ENCODE measurements around the gene CDH12.
"Not testable (repeated sequence)": the region's sequence is repeated elsewhere in the genome, so short reads cannot be mapped to it uniquely, and the experiment has no call there.

The CDH12 gene

DNA sequence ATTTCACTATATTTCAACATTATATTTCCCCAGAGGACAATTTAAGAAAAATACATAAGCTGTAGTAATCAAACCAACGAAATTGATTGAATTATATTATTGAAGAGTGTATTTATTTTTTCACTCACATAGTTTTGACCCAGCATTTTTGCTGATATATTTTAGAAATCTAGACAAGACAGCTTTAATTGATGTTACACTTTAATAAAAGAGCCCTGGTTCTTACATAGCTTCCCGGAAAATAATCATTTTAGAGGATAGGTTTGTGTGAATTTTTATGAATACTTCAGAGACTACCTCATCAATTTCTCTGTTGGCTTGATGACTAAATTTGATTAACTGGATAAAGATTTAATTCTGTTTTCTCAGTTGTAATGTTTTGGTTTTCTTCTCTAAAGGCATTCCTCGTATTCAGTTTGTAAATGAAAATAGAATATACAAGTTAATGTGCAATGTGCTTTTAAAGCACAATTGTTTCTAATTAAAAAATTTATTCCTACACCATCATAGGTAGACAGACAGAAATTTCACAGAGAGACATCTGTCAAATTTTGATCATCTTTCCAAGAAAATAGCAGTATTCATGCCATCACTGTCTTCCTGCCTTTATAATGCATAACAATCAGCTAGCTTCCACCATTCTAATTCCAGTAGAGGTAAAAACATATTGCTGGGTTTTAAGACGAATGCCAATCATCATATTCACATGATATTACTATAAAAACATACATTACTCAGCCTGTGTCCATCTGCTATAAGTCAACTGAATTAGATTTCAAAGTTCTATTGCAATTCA is 441.4 kb downstream of the CDH12 start:
- no peak for DNase-seq

DNA sequence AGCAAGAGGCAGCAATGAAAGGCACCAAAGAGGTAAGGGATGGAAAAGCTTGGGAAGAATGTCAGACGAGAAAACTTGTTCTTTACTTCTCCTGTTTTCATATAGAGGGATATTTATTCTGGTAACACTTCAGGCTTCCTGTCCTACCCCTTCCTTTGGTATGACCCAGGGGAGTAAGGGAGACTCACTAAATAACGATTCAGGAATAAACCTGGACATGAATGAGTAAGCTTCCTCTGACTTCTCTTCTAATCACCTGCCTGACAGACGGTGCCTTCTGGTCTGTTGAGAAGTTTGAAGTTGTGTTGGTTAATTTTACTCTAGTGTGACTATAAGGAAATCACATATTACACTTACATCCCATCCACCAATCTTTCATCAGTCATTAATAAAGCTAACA is 461.2 kb downstream of the CDH12 start:
- DNase-seq = no peak

DNA sequence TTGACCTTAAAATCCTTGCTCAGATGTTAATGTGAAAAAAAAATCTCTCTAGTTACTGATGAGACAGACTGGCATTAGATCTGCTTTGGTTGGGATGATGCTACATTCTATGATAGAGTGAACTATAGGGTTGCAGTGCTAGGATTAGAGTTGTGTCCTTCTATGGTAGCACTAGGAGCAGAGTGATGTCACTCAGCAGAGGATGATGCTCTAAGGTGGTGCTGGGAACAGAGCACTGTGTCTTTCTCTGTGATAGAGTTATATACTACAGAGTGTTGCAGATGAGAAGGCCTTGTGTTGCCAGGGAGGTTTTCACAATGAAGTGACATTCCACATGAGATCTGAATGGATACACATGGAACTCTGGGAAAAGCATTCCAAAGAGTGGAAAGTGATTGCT is 462.3 kb downstream of the CDH12 start:
- DNase-seq = no peak

DNA sequence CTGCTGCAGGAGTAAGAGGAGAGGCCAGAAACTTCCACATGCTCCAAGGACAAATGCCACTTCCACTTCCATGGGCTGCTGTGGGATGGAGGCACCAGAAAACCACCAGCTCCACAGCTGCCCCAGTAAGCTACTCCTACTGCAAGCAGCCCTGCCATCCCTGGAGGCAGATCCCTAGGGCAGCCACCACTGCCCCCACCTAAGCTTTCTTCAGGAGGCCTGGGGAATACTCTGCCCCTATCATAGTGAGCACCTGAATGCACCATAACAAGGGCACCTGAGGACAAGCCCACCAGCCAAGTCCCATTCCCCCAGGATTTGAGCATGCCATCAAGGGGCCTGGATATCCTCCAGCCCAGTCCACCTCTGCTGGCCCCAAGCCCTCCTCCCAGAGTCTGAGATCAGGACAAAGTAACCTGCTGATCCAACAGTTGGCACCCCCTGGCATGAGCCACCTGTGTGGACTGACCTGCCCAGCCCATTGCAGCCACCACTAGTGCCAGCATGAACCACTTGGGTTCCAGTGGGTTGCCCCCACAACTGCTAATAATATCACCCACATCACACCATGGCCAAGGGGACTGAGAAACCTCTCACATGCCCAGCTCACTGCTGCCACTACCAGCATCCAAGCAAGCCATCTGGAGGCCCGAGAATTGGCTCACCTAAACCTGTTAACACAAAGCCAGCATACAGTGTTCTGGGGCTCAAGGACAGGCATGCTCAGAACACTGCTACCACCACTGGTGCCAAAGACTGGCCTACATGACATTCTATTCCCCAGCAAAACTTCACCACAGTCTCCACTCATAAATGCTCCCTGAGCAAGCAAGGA is 480.1 kb downstream of the CDH12 start:
- no peak for DNase-seq

DNA sequence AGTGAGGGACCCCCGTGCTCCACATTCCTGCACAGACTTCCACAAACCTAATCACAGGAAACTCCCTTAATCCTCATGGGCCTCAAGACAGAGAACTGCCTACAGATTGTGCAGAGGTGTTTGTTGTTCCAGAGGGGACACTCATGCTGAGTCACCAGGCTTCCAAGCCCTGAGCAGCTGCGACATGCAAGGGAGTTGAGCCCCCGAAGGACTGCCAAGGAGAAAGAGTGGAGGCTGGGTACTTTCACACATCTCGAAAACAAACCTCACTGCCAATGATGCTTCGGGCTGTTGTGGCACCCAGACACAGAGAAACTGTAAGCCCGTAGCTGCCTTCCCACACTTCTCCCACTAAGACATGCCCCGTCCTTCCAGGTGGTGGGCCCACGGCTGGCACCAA is 480.8 kb downstream of the CDH12 start:
- no peak for DNase-seq

DNA sequence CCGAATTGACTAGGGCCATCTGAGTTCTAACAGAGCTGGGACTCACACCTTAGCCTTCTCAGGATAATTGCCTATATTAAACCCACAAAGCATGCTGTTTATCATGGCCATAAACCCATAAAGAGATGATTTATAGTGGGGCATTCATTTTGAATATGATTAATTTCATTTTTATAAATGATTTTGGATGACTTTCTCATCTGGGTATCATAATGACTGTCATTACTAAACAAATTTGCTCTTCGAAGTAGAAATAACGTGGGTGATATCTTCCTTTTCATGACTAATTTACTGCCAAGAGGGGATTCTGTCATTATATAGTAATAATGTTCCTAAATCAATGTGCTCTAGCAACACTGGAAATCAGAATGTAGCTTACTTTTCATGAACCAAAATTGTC is 498.2 kb downstream of the CDH12 start:
- DNase-seq = no peak

DNA sequence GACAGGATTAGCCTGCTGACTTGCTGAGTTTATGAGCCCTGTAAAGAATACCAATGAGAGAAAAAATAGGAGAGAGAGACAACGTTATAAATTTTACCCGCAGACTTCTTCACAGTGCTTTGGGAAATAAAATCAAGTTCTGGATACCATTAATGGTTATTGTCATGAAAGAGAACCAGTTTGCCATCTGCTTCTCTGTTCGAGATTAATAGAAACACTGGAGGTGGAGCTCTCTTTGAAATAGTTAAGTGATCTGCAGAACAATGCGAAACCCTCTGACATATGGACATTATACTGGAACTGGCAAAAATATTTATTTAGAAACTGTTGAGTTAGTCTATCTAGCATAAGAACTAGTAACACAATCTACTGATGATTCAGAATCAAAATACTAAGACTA is 500.7 kb downstream of the CDH12 start:
- no peak for DNase-seq

DNA sequence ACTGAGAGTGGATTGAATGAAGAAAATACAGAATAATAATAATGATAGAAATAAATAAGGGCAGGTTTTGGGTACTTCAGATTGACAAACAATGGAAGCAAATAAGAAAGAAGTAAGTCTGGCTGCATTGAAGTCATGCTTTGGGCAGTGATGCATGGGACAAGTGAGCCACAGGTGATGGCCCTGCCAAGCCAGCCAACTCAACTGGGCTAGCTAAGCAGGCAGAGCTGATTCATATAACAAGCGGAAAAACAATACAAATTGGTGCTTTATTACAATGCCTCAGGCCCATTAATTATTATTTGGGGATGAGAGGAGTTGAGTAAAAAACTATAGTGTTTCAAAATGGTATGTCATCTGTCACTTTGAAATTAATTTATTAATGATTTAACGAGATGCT is 502.0 kb downstream of the CDH12 start:
- no peak for DNase-seq

DNA sequence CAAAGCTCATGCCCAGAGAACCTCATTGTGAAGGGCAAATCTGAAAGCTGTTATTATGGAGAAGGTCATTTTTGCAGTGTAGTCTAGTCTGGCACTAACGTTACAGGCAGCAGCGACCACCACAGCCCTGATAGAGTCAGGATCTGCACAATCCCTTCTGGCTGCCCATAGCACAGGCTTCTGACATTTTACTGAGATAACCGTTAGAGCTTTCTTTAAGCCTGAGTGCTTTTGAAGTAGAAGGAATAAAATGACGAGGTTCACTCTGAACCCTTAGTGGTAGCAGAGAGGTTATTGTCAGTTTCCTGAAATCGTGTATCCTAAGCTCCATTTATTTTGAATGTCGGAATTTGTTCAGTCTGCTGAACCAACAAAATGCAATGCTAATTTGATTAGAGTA is 505.1 kb downstream of the CDH12 start:
- no peak for DNase-seq

DNA sequence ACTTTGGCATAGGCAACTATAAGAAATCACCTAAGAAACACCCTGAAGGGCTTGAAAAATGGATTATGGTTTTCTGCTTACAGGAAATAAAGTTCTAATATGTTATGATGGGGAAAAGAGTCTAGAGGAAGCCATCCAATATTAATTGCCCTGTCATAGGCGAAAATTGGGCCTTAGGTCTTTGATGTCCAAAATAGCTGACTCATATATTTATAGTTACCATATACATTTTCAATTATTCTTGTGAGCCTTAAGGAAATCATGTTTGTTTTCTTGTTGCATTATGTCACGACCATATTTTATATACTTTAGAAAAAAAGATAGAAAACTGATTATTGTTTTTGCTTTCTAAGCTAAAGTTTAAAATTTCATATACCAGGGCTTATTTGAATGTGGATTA is 509.1 kb downstream of the CDH12 start:
- no peak for DNase-seq

DNA sequence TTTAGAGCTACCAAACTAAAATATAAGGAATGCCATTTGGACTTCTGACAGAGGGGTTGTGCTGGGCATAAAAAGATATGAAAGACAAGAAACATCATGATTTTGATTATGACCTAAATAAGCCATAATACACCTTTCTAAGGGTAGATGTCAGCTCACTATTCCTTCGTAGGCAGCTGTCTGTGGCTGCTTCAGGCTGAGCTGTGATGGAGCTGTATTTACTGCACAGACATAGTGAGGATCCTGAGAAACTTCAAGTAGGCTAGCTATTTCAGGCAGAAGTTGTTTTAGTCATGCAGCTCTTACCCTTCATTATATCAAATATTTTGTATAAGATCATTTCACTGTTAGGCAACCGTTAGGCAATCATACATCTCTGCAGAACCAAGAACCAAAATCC is 511.7 kb downstream of the CDH12 start:
- DNase-seq = no peak

DNA sequence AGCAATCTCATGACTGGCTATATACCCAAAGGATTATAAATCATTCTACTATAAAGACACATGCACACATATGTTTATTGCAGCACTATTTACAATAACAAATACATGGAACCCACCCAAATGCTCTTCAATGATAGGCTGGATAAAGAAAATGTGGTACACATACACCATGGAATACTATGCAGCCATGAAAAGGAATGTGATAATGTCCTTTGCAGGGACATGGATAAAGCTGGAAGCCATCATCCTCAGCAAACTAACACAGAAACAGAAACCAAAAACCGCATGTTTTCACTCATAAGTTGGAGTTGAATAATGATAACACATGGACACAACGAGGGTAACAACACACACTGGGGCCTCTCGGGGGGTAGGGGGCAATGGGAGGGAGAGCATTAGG is 520.2 kb downstream of the CDH12 start:
- DNase-seq = not testable (repeated sequence)

DNA sequence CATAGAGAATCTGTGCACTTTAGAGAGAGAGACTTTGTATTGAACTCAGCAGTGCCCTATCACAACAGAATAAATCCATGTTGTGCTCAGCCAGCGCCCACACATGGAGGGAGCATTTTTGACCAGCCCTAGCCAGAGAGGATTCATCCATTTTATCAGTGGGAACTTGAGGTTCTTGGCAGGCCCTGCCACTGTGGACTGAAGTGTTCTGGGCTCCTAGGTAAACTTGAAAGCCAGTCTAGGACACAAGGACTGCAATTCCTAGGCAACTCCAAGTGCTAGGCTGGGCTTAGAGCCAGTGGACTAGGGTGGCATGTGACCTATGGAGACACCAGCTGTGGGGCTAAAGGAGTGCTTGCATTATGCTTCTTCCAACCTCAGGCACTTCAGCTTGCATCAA is 523.5 kb downstream of the CDH12 start:
- no peak for DNase-seq

DNA sequence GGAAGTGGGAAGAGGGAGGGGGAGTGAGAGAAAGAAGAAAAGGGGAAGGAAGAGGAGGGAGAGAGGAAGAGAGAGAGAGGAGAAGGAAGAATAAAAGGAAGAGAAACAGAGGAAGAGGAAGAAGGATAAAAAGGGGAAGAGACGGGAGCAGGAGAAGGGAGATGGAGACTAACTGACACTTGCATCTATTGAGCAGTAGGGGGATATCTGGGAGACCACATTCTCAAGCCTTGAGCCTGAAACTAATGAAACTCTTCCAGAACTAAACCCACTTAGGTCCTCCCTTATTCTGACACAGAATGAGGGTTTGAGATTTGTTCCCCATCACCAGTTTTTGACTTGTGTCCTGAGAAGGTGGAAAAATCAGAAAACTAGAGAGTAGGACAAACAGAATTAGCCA is 533.3 kb downstream of the CDH12 start:
- no peak for DNase-seq

DNA sequence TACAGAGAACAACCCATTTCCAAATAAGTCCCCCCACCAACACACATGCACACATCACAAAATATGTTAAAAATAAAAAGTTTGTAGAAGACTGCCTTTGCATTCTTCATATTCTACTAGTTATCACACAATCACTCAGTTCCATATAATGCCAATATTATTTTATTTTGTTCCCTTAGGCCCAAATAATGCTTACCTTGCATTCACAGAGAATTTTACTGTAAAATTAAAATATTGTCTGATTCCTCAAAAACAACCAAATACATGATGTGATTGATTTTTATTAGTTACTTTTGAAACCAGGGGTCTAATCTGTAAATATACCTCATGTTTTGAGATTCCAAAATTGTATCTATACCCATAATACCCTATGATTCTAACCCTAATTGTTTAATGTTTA is 536.9 kb downstream of the CDH12 start:
- DNase-seq = no peak

DNA sequence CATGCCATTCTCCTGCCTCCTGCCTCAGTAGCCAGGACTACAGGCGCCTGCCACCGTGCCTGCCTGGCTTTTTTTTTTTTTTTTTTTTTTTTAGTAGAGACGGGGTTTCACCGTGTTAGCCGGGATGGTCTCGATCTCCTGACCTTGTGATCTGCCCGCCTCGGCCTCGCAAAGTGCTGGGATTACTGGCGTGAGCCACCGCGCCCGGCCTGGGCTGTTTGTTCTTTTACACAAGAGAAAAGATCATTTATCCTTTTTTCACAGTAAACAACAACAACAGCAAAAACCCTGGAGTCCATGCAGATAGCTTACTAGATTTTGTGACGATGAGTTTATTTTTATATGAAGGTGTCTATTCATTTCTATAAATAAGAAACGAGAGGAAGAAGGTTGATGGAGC is 538.1 kb downstream of the CDH12 start:
- not testable (repeated sequence) for DNase-seq

DNA sequence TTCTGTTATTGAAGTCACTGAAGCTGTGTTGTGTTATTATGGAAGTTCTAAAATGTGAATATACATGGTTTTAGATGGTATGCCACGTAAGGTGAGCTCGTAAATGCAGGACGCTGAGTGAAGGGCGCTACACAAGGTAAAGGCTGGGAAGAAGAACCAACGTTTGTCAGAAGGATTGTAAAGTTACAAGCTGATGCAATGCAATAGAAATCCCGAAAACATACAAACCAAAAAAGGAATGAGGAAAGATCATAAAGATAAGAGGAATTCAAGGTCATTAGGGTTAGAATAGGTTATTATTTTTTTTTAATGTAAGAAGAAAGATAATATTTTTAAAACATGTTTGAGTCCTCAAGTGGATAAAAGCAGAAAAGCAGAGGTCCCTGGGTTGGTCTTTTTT is 538.6 kb downstream of the CDH12 start:
- DNase-seq = no peak

DNA sequence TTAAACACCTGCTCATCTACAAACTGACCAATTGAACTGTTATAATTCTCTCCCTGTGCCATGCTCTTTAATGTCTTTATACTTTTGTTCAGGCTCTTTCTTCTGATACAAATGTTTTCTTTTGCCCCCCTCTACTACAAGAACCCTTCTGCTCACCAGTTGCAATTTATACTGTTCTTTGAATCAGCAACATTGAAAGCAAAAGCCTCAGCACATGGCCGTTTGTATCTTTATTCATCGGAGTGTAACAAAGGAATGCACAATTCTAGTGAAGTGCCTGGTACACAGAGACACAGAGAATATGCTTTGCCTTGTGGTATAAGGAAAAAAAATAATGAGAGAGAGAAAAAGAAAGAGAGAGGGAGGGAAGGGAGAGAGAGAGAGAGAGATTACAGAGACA is 547.1 kb downstream of the CDH12 start:
- DNase-seq = no peak

DNA sequence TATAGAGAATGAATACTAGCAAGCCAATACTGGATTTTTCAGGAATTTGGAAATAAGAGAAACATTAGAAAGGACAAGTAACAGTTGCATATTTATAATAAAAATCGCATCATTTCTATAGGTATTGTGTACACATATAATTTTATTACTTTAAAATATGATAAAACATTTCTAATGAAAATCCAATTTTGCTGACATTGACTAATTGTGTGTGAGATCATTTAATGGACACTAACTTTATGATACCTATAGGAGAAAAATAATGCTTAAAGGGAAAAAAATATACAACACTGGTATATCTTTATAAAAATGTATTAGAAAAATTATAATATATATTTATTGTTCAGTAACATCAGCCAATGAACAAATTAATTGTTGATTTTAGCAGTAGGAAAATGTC is 557.3 kb downstream of the CDH12 start:
- no peak for DNase-seq

DNA sequence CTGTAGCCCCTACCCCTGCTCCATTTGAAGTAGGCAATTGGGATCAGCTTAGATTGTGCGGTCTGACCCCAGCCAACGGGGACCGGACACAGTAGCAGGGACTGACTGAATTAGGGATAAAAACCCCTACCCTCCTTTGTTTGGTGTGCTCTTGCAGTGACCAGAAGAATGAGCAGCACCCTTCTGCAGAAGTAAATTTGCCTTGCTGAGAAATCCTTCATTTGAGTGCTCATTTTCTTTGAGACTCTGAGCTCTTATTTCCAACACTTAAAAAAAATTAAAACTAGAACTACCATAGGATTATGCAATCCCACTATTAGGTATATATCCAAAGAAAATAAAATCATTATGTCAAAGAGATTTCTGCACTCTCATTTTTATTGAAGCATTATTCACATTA is 560.0 kb downstream of the CDH12 start:
- no peak for DNase-seq

DNA sequence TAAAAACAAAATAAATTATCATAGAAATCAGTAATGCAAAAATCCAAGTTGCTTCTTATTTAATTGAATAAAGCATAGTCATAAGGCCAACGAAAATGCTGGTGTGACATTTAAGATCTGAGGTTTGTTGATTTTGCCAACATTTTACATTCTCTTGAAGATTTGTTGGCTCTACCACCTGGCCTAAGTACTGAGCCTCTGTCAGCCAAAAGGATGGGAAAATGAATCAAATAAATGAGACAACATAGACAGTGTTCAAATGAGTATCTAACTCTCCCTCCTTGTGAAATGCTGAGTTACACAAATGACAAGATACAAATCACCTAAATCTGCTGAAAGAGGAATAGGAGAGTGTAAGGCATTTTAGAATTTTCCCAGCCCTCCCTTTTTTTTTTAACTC is 575.0 kb downstream of the CDH12 start:
- no peak for DNase-seq

DNA sequence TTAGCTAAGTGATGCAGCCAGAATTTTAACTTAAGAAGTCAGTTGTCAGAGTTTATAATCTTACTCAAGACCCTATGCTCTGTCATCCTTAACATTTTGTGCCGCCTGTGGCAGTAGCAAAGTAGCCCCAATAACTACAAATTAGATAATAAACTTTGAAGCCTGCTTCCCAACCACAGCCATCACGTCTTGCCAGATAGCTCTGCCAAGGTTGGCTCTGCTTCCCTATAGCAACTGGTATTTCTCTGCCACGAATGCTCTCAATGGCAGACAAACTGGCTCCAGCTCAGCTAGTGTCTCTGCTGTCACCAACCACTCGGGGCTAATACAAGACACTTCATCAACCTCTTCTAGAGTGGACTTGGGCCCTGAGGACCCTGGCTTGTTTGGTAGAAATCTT is 576.1 kb downstream of the CDH12 start:
- no peak for DNase-seq

DNA sequence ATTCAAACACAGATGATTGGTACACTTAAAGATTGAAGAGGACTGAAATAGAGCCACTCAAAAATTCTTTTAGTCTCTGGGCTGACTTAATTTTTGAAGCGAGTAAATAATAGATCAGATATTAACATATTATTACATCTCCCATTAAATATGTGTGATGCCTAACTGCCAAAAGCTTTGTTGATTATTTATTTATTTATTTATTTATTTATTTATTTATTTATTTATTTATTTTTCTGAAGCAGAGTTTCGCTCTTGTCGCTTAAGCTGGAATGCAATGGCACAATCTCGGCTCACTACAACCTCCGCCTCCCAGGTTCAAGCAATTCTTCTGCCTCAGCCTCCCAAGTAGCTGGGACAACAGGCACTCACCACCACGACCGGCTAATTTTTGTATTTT is 587.3 kb downstream of the CDH12 start:
- not testable (repeated sequence) for DNase-seq

DNA sequence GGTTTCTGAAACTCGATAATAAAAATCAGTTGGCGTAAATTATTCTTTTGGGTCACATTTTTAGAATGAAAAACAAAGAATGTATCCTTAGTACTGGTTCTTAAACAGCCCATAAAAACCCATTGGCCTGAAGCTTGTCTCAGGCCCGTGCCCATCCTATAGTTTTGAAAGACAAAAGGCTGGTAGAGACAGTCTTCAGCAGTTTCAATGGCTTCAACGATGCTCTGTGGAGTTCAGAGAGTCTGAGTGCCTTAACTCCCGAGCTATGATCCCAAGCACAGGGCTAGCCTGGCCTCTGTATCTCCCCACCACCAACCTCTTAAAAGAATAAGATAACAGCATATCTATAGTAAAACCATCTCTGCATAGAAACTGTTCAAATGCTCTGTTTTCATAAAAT is 595.0 kb downstream of the CDH12 start:
- DNase-seq = no peak

DNA sequence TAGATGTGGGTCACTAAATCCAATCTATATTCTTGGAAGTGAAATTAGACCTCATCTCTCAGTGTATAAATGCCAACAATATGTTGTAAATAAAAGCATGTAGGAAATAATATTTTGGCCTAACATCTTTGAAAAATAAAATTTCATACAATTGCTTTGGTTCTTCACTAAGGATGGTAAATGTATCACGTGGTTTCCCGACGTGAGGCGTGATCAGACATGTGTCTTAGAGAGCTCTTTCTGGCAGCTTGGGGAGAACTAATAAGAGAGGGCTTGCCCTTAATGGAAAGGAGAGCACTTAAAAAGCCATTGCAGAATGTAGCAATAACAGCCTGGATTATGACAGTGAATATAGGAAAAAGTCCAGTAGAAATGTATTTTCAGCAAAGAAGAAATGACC is 602.6 kb downstream of the CDH12 start:
- no peak for DNase-seq

Data from activated gamma-delta T cell treated with Interleukin-2 at 50 U/mL for 16 hours (primary cell).